DND-41 (cell line): ENCODE measurements around the gene DBNDD1.

Source experiments
- ATAC-seq: fragments of 200-7000 bp; cut with Tn5 transposase; 3 replicates; pipeline ENCODE4 v1.9.1; 2021; ENCODE audit warnings: low read depth; ENCODE audit not compliant: insufficient read depth
- DNase-seq: peaks from one replicate; pipeline ENCODE4 v3.0.0-alpha.2; 2020
- H2AFZ ChIP-seq: 2 replicates; pipeline ENCODE4 v1.6.0; 2012; ENCODE audit warnings: low read depth, low read length
- H3K27ac ChIP-seq: 2 replicates; pipeline ENCODE4 v1.5.1; 2012; ENCODE audit warnings: low read length, inconsistent platforms
- H3K27me3 ChIP-seq: fragments of 200-600 bp; sonication (generic); 2 replicates; pipeline ENCODE4 v1.6.0; 2012; ENCODE audit warnings: low read length, mild to moderate bottlenecking, inconsistent platforms; ENCODE audit not compliant: insufficient read depth, poor library complexity
- H3K36me3 ChIP-seq: 2 replicates; pipeline ENCODE4 v1.5.1; 2012; ENCODE audit warnings: low read length, inconsistent platforms; ENCODE audit not compliant: insufficient read depth
- H3K4me1 ChIP-seq: 2 replicates; pipeline ENCODE4 v1.5.1; 2012; ENCODE audit warnings: mild to moderate bottlenecking, low read length; ENCODE audit not compliant: insufficient read depth
- H3K4me2 ChIP-seq: 2 replicates; pipeline ENCODE4 v1.6.0; 2012; ENCODE audit warnings: mild to moderate bottlenecking, moderate library complexity, low read length, inconsistent platforms; ENCODE audit not compliant: insufficient read depth
- H3K4me3 ChIP-seq, 2 experiments: fragments of 200-600 bp in 1 of 2; shearing (Covaris generic) in 1 of 2; 2 replicates each; pipeline ENCODE4 v1.5.1; 2012 to 2016; ENCODE audit warnings: inconsistent platforms in 2 of 2, low read length in 2 of 2, mild to moderate bottlenecking in 2 of 2, low read depth in 1 of 2, moderate library complexity in 1 of 2
- H3K79me2 ChIP-seq: 2 replicates; pipeline ENCODE4 v1.6.0; 2012; ENCODE audit warnings: low read length, inconsistent platforms; ENCODE audit not compliant: insufficient read depth
- H3K9ac ChIP-seq: 2 replicates; pipeline ENCODE4 v1.6.0; 2012; ENCODE audit warnings: low read depth, mild to moderate bottlenecking, inconsistent platforms, low read length, moderate library complexity
- H3K9me3 ChIP-seq: 2 replicates; pipeline ENCODE4 v1.5.1; 2012; ENCODE audit warnings: low read length, moderate library complexity, mild to moderate bottlenecking, inconsistent platforms; ENCODE audit not compliant: insufficient read depth, severe bottlenecking
- H4K20me1 ChIP-seq: 2 replicates; pipeline ENCODE4 v1.6.0; 2012; ENCODE audit warnings: low read length; ENCODE audit not compliant: insufficient read depth
- EZH2 ChIP-seq: IDR thresholded peaks from 3 replicates; pipeline ENCODE4 v1.6.1; 2012; ENCODE audit warnings: borderline replicate concordance, low read depth, mild to moderate bottlenecking, moderate library complexity, low read length, inconsistent platforms; ENCODE audit not compliant: severe bottlenecking
- TF ChIP-seq, protein P1 (sequence below): IDR thresholded peaks from 2 replicates; pipeline ENCODE4 v1.5.1; 2012; ENCODE audit warnings: borderline replicate concordance, low read length, moderate library complexity, mild to moderate bottlenecking; ENCODE audit not compliant: poor library complexity, severe bottlenecking; ENCODE audit errors: extremely low read depth

DBNDD1 gene

GRCh38 chr16:89966756-89967155, 52.5 kb downstream of the DBNDD1 start:
- 0 out of 2 replicates have a peak, but pooled peaks cover 7% of the 10 kb centered on the region for H3K36me3 ChIP-seq
- H3K4me1 ChIP-seq: peaks cover 16% of the 10 kb centered on the region
- 0 out of 2 replicates have a peak, but pooled peaks cover 5% of the 10 kb centered on the region for H4K20me1 ChIP-seq
- H3K9me3 ChIP-seq: no peaks in the 10 kb centered on the region
- no peak overlapping the region for H2AFZ ChIP-seq
- TF ChIP-seq EZH2: no peak
- TF ChIP-seq, protein P1, sequence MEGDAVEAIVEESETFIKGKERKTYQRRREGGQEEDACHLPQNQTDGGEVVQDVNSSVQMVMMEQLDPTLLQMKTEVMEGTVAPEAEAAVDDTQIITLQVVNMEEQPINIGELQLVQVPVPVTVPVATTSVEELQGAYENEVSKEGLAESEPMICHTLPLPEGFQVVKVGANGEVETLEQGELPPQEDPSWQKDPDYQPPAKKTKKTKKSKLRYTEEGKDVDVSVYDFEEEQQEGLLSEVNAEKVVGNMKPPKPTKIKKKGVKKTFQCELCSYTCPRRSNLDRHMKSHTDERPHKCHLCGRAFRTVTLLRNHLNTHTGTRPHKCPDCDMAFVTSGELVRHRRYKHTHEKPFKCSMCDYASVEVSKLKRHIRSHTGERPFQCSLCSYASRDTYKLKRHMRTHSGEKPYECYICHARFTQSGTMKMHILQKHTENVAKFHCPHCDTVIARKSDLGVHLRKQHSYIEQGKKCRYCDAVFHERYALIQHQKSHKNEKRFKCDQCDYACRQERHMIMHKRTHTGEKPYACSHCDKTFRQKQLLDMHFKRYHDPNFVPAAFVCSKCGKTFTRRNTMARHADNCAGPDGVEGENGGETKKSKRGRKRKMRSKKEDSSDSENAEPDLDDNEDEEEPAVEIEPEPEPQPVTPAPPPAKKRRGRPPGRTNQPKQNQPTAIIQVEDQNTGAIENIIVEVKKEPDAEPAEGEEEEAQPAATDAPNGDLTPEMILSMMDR: no peak
- no peaks in the 10 kb centered on the region for H3K27me3 ChIP-seq
- no peak overlapping the region for H3K27ac ChIP-seq
- no peak overlapping the region for H3K9ac ChIP-seq
- no peak overlapping the region for H3K4me2 ChIP-seq
- H3K4me3 ChIP-seq: no peak overlapping the region
- peaks cover 10% of the 10 kb centered on the region for H3K79me2 ChIP-seq
- no peak for ATAC-seq
- DNase-seq: no peak

GRCh38 chr16:89965447-89966225, 53.6 kb downstream of the DBNDD1 start:
- Histone ChIP-seq H3K4me2 (no peak overlapping the region), H3K4me1 (peaks cover 6% of the 10 kb centered on the region; the same call in 1 of the 2 replicates), H3K9me3 (no peaks in the 10 kb centered on the region), H4K20me1 (0 out of 2 replicates have a peak, but pooled peaks cover 5% of the 10 kb centered on the region), H3K27ac (no peak overlapping the region), H3K79me2 (no peaks in the 10 kb centered on the region), H3K9ac (no peak overlapping the region), H3K4me3 (no peak overlapping the region), H2AFZ (no peak overlapping the region), H3K27me3 (no peaks in the 10 kb centered on the region), H3K36me3 (0 out of 2 replicates have a peak, but pooled peaks cover 7% of the 10 kb centered on the region)
- ATAC-seq (no peak), DNase-seq (no peak)
- no peak for TF ChIP-seq EZH2
- TF ChIP-seq, protein P1: no peak

DNA sequence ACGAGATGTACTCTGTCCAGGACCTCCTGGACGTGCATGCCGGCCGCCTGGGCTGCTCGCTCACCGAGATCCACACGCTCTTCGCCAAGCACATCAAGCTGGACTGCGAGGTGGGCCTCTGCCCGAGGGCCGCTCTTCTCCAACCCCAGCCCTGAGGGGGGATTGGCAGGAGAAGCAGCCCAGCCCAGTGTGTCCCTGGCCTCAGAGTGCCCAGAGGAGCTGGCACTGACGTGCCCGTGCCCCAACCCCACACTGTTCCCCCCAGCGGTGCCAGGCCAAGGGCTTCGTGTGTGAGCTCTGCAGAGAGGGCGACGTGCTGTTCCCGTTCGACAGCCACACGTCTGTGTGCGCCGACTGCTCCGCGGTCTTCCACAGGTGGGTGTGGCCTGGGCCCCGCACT, 55.1 kb downstream of the DBNDD1 start:
- Histone ChIP-seq H3K27ac (no peak overlapping the region), H3K4me2 (no peak overlapping the region), H3K27me3 (no peaks in the 10 kb centered on the region), H4K20me1 (0 out of 2 replicates have a peak, but pooled peaks cover 5% of the 10 kb centered on the region), H3K79me2 (no peaks in the 10 kb centered on the region), H2AFZ (no peak overlapping the region), H3K9ac (no peak overlapping the region), H3K9me3 (no peaks in the 10 kb centered on the region), H3K36me3 (0 out of 2 replicates have a peak, but pooled peaks cover 5% of the 10 kb centered on the region), H3K4me1 (no peaks in the 10 kb centered on the region), H3K4me3 (no peak overlapping the region)
- TF ChIP-seq EZH2: no peak
- TF ChIP-seq, protein P1: no peak
- DNase-seq (no peak), ATAC-seq (no peak)
